Stimulated activated CD4-positive, alpha-beta T cell treated with anti-CD3 and anti-CD28 coated beads, Interleukin-15, amount 100 ng/mL, for 48 hours (primary cell): ENCODE results near the gene UBE2L3.
A peak's percentile ranks its signal among the peaks of the same experiment; 100 is the strongest.
"Not testable (repeated sequence)": the region's sequence is repeated elsewhere in the genome, so short reads cannot be mapped to it uniquely, and the experiment has no call there.

Experiments
- DNase-seq, 2 donors: peaks; one replicate each; pipeline ENCODE4 v3.0.0-alpha.2; 2020; ENCODE audit warnings: low read depth in 2 of 2

Gene UBE2L3

DNA sequence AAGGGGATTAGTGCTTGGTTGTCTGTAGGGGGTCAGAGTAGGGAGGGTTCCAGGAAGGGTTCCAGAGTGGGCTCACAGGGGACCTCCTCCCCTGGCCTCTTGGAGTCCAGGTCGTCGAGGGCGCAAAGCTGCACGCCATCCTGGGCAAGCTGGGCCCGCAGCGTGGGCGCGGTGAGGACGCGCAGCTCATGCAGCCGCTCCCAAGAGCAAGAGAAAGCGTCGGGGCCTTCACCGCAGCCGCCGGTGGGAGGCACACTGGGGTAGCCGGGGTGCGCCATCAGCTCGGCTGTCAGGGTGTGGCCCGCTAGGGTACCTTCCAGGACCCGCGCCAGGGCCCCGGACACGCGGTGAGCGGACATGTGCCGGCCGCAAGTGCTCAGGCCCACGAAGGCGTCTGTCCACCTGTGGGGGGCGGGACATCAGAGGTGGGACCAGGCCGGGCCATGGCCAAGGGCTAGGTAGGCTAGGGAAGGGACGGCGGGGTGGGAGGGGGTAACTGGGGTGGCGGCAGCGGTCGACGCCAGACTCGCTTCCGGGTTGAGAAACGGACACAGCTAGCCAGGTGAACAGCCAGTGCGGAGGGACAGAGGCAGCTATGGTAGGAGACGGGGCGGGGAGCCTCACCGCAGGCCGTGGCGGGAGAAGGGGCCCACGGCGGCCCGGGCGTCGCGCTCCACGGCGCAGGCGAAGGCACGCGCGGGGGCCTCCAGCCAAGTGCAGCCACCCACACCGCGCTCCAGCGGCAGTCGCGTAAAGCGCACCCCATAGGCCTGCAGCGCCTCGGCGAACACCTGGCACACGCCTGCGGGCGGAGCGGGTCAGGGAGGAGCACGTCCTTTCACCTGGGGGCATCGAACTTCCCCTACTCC, 61.1 kb downstream of the UBE2L3 start:
- DNase-seq, result no peak

DNA sequence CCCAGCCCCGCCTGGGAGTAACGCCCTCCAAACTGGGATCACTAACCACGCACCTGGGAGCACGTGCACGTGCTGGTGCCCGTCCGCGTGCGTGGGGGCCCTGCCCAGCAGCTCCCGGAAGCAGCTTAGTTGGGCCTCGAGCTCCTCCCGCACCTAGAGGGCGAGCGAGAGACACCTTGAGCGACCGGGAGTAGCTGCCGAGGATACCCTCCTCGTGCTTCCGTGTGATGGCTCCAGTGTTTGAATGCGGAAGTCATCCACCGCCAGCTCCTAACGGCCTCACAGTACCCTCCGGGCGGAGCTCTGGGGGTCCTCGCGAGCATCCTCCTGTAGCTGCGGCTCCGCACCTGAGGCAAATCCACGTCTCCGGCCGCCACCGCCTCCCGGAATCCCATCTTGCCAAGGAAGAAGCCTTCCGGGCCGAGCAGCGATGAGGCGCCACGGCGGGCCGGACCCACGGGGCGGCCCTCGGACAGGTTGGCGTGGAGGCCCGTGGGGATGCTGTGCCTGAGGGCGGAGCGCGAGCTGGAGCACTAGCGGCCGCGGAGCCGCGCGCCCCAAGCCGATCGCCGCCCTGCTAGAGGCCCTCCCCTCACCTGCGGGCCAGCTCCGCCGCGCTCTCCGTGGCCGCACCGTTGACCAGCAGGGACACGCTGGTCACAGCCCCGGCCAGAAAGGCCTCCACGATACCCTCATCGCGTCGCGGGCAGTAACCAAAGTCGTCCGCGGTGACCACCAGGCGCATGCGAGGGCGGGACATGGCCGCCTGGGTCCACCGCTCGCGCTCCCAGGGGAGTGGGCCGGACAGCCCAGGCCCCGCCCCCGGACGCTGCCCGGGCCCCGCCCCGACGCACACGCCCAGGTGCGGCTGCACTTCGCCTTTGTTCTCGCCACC, 62.0 kb downstream of the UBE2L3 start, which contains the start of gene YDJC:
TSS of gene YDJC (minus strand) at position 768 of the 895 bp plus-strand sequence. CDS start at position 760, 8 bp downstream.
- peak; percentile 91 to 95 for DNase-seq

DNA sequence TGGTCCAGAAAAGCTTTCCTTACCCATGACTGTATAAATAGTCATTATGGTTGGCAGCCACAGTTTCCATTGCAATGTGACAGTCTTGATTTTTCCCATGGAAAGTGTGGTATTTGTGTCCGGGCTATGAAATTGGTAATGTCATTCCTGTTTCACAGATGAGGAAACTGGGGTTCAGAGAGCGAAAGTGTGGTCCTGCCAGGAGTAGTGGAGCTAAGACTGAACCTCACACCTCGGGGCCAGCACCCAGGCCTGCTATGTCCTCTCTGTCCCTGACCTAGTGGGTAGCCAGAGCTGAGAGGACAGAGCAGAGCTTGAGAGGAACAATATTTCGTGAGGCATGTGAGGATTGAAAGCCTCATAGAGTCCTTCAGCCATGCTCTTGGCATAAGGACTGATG, 63.5 kb downstream of the UBE2L3 start:
- no peak for DNase-seq

GRCh38 chr22:21632237-21632895, 64.9 kb downstream of the UBE2L3 start, which contains the start of gene CCDC116:
CCDC116 (plus strand) TSS chr22:21632760; CDS start chr22:21633182, 422 bp downstream.
- peak; percentile 43 to 64 for DNase-seq

DNA sequence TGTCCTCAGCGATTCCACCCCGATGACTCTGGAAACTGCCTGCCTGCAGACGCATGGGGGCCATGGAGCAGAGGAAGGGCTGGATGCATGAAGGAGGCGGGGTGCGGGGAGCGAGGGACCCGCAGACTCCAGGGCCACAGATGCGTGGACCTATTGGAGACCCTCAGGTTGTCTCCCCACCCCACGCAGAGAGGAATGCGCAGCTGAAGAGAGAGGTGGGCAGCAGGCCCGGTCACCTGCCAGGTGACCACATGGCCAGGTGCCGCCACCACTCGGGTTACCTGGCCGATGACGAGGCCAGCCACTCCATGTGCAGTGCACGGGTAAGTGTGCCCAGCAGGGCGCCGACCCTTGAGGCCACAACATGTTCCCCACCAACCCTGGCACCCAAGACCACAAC, 65.4 kb downstream of the UBE2L3 start:
- DNase-seq, result no peak

GRCh38 chr22:21633481-21633880, 66.0 kb downstream of the UBE2L3 start:
- no peak for DNase-seq

DNA sequence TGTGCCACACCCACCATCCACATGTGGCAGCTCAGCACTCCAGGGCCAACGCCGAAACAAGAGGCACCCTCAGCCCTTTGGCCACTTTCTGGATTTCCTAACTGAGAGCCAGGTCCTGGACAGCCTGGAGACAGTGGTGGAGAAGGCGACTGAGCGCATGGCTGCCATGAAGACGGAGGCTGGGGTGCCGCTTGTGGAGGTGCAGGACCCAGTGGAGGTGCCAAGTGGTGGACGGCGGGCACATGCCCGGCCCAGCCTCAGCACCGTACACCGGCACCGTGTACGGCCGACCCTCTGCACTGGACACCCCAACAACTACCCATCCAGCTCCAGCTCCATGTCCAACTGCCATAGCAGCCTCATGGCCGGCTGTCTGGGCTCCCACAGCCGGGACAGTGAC, 66.6 kb downstream of the UBE2L3 start:
- DNase-seq, result no peak

DNA sequence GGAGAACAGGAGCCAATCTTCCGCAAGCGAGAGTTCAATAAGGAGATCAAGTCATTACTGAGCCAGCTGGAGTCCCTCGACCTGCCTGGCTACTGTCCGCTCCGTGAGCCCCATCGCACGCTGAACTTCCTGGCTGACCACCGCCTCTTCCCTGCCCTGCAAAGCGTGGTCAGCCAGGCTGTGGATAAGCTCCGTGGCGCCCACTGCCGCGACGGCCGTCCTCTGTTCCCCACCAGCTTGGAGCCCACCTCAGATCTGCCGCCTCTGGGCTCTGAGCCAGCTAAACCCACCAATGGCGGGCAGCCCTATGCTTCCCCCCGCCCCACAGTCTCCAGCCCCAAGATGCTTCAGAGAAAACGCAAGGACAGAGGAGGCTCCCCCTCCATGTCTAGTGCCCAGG, 67.3 kb downstream of the UBE2L3 start:
- no peak for DNase-seq

DNA sequence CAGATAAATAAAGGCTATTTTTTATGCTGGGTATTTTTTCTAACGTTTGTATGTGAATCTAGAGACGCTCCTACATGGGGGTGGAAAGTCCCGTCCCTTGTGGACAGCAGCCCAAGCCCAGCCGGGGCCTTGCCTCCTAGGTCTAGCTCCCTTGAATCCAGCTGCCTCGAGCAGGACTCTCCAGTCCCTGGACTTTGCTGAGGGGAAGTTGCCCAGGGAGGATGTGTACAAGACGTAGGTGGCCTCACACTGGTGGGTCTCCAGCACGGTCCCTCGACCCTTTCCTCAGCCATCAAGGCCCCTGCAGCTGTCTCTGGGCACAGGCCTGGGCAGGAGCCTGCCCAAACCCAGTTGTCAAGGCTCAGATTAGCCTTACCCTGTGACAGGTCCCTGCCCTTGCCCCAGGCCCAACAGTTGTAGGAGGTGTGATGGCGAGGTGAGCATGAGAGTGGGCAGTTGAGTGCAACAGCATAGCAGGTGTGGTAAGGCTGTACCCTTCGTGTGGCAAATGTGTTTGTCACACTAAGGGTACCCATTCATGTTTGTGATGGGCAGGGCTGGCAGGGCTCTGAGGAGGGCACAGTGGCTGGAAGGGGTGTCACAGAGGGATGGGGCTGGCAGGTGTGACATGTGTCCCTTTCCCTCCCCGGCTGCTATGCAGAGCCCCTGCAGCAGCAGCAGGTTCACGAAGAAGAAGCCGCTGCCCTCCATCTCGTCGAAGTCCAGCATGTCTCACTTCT, 68.4 kb downstream of the UBE2L3 start:
- DNase-seq, result no peak

DNA sequence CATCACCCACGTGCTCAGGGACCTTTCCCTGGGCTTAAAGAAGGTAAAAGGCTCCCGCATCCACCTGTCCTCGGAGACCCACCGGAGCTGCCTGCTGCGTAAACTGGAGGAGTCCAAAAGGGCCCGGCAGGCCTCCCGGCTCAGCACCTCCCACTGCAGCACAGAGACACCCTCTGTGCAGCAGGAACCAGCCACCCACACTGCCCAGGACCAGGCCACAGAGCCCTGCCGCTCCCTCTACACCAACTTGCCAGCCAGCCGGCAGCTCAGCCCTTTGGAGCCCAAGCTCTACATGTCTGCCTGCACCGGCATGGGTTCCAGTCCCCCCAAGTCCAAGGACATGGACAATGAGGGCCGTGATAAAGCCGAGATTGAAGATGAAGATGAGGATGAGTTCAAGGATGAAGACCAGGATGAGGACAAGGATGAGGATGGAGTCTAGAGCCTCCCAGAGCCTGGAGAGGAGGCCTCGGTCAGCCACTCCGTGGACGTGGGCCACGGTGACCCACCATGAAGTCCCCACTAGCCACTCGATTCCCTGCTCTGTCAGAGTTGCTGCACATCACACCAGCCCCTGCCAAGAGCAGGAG, 69.2 kb downstream of the UBE2L3 start:
- no peak for DNase-seq

GRCh38 chr22:21637450-21637849, 69.9 kb downstream of the UBE2L3 start:
- not testable (repeated sequence) for DNase-seq

DNA sequence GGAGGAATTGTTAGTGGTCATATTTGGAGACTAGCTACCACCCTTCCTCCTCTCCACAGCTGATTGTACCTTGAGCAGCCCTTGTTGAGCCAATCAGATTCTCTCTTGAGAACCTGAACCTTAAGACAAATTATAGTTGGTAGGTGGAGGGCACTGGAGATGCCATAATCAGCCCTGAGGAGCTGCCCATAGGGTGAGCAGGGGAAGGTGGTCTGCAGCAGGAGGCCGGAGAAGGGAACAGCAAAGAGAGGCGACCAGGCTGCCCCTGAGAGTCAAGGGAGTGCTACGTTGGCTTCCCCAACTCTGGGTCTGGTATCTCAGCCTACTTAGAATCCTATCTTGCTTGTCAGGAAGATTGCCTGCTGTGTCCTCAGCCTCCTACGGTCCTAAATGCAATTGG, 71.8 kb downstream of the UBE2L3 start:
- DNase-seq, result no peak

GRCh38 chr22:21640810-21641209, 73.3 kb downstream of the UBE2L3 start:
- DNase-seq, result no peak

- no peak for DNase-seq
Measured at GRCh38 chr22:21641417-21641788, 73.9 kb downstream of the UBE2L3 start.

DNA sequence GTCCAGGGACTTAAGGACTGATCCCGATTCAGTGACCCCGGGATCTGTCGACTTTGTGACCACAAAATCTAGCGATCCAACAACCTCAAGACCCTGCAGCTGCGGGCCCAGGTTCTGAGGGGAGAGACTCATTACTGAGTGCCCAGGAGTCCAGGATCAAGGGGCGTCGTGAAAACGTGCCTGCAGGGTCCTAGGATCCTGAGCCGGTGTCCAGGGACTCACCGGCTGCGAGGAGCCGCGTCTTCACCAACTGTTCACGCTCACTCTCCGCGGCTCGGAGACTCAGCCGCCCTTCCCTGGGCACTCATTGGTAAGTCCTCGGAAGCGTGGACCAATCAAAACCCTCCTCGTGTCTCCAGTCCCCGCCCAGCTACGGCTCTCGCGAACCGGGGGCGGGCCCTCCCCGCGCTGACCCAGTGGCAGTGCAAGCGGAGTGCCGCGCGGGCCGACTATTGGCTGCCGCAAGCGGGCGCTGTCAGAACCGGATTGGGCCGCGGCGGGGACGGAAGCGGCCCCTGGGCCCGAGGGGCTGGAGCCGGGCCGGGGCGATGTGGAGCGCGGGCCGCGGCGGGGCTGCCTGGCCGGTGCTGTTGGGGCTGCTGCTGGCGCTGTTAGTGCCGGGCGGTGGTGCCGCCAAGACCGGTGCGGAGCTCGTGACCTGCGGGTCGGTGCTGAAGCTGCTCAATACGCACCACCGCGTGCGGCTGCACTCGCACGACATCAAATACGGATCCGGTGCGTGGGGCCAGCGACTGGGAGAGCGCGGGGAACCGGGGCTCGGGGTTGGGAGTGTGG, 74.5 kb downstream of the UBE2L3 start, which contains the start of gene SDF2L1:
TSS of gene SDF2L1 (plus strand) at position 514 of the 795 bp plus-strand sequence. CDS start at position 549, 35 bp downstream.
- peak; percentile 96 to 99 for DNase-seq

GRCh38 chr22:21642584-21643448, 75.3 kb downstream of the UBE2L3 start:
- DNase-seq, result peak in 1 of 2 donors; percentile 53

DNA sequence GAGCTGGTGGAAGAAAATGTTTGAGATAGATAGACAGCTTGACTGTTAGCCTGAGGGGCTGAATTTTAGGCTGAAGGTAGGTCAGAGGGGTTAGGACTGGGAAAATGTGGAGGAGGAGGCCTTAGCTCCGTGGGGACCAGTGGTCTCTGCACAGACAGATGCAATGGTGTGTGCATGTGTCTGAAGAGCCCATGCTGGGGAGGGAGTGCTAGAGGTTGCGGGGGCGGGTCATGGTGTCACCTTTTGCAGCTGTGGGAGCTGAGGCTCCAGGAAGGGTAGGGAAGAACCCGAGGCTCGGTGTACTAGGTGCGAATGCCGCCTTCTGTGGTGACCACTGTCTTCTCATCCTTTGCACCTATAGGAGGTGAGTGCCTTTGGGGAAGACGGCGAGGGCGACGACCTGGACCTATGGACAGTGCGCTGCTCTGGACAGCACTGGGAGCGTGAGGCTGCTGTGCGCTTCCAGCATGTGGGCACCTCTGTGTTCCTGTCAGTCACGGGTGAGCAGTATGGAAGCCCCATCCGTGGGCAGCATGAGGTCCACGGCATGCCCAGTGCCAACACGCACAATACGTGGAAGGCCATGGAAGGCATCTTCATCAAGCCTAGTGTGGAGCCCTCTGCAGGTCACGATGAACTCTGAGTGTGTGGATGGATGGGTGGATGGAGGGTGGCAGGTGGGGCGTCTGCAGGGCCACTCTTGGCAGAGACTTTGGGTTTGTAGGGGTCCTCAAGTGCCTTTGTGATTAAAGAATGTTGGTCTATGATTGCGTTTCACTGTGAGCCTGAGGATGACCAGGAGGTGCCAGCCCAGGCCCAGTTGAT, 76.2 kb downstream of the UBE2L3 start:
- no peak for DNase-seq

- not testable (repeated sequence) for DNase-seq
Measured at GRCh38 chr22:21645513-21645912, 78.0 kb downstream of the UBE2L3 start.
